Stimulated activated CD4-positive, alpha-beta T cell treated with anti-CD3 and anti-CD28 coated beads, Interleukin-1b, Interleukin-23, amount 100 ng/mL, for 48 hours (primary cell): Measurements from ENCODE around the gene F7.
"Not testable (repeated sequence)": the region's sequence is repeated elsewhere in the genome, so short reads cannot be mapped to it uniquely, and the experiment has no call there.

Source experiments
- DNase-seq: peaks from one replicate; pipeline ENCODE4 v3.0.0-alpha.2; 2020

Gene F7

GRCh38 chr13:113105921-113106452 lies 396 bp downstream of the F7 start:
- DNase-seq: no peak

- no peak for DNase-seq
Measured at GRCh38 chr13:113106711-113107351, 1.2 kb downstream of the F7 start.

- not testable (repeated sequence) for DNase-seq
Measured at GRCh38 chr13:113108521-113108920, 2.9 kb downstream of the F7 start.

- peak; percentile 17 for DNase-seq
Measured at GRCh38 chr13:113109151-113110047, 3.8 kb downstream of the F7 start.

- DNase-seq: no peak
Measured at GRCh38 chr13:113110048-113110851, 4.7 kb downstream of the F7 start.

GRCh38 chr13:113110852-113111315 lies 5.3 kb downstream of the F7 start:
- DNase-seq: no peak

GRCh38 chr13:113111821-113112220 lies 6.2 kb downstream of the F7 start:
- DNase-seq: not testable (repeated sequence)

- not testable (repeated sequence) for DNase-seq
Measured at GRCh38 chr13:113112475-113112874, 6.9 kb downstream of the F7 start.

- DNase-seq: no peak
Measured at GRCh38 chr13:113112893-113113845, 7.6 kb downstream of the F7 start.

GRCh38 chr13:113113846-113114271 lies 8.3 kb downstream of the F7 start:
- no peak for DNase-seq

- DNase-seq: no peak
Measured at GRCh38 chr13:113114511-113115362, 9.1 kb downstream of the F7 start.

GRCh38 chr13:113115363-113116205 lies 10.0 kb downstream of the F7 start:
- no peak for DNase-seq

GRCh38 chr13:113116206-113116800 lies 10.7 kb downstream of the F7 start:
- no peak for DNase-seq

- no peak for DNase-seq
Measured at GRCh38 chr13:113116871-113117271, 11.3 kb downstream of the F7 start.

- DNase-seq: no peak
Measured at GRCh38 chr13:113117335-113117872, 11.8 kb downstream of the F7 start.

GRCh38 chr13:113117911-113118260 lies 12.3 kb downstream of the F7 start:
- no peak for DNase-seq

GRCh38 chr13:113118261-113119021 lies 12.8 kb downstream of the F7 start:
- no peak for DNase-seq

GRCh38 chr13:113119166-113119821 lies 13.7 kb downstream of the F7 start:
- DNase-seq: no peak
